Heart left ventricle (tissue), 16 donors: ENCODE measurements around the gene NOP56. TPM values are rescaled to one million over a fixed set of nuclear protein-coding genes. Genes with fewer than 3 reads are reported as not detected.

Experiments used
- ATAC-seq, 4 donors: fragments of 200-7000 bp; cut with Tn5 transposase; one replicate each; pipeline ENCODE4 v1.9.1; 2020 to 2022; ENCODE audit warnings: moderate library complexity in 4 of 4, mild to moderate bottlenecking in 3 of 4, moderate number of reproducible peaks in 1 of 4
- DNase-seq, 5 donors: peaks; one replicate each; pipeline ENCODE4 v3.0.0-alpha.2; 2020
- H3K27ac ChIP-seq, 12 donors: fragments of 200-600 bp; sonication (generic) in 4 of 12; one replicate each; pipeline versions ENCODE4 v1.5.0 to v1.8.0; 2016 to 2022; ENCODE audit warnings: mild to moderate bottlenecking in 2 of 12
- H3K27me3 ChIP-seq, 9 donors: fragments of 200-600 bp; sonication (generic) in 2 of 9; one replicate each; pipeline versions ENCODE4 v1.5.1 to v1.8.0; 2016 to 2022; ENCODE audit warnings: mild to moderate bottlenecking in 3 of 9
- H3K36me3 ChIP-seq, 9 donors: fragments of 200-600 bp; sonication (generic) in 2 of 9; one replicate each; pipeline versions ENCODE4 v1.5.0 to v1.8.0; 2018 to 2022; ENCODE audit warnings: mild to moderate bottlenecking in 2 of 9
- H3K4me1 ChIP-seq, 12 donors: fragments of 200-600 bp; sonication (generic) in 4 of 12; one replicate each; pipeline versions ENCODE4 v1.5.0 to v1.8.0; 2016 to 2022; ENCODE audit warnings: mild to moderate bottlenecking in 3 of 12
- H3K4me3 ChIP-seq, 12 donors: fragments of 200-600 bp; sonication (generic) in 4 of 12; one replicate each; pipeline versions ENCODE4 v1.5.0 to v1.8.0; 2017 to 2022; ENCODE audit warnings: mild to moderate bottlenecking in 9 of 12, moderate library complexity in 4 of 12
- H3K9me3 ChIP-seq, 12 donors: fragments of 200-600 bp; sonication (generic) in 4 of 12; one replicate each; pipeline versions ENCODE4 v1.5.0 to v1.8.0; 2016 to 2022; ENCODE audit warnings: mild to moderate bottlenecking in 1 of 12
- CTCF ChIP-seq, 12 donors: fragments of 200-600 bp; sonication (generic) in 4 of 12; IDR thresholded peaks; one replicate each; pipeline versions ENCODE4 v1.5.0 to v1.8.0; 2018 to 2022; ENCODE audit warnings: antibody characterized with exemption in 12 of 12, mild to moderate bottlenecking in 5 of 12
- POLR2A ChIP-seq, 2 donors: fragments of 450-650 bp; IDR thresholded peaks; one replicate each; pipeline ENCODE4 v1.6.1; 2017; ENCODE audit warnings: antibody characterized with exemption in 2 of 2, mild to moderate bottlenecking in 2 of 2, moderate library complexity in 2 of 2
- WGBS, 4 donors: extraction: QIAGEN DNeasy Blood & Tissue Kit in 2 of 4; methylation state at CpG; one replicate each; pipeline versions ENCODE4 v1.1.5 to v1.1.7; 2013 to 2018; 5-methylcytosine and 5-hydroxymethylcytosine counted together
- intact Hi-C, 10 donors: fragments of 100-400 bp; cut with DNase I; formaldehyde crosslinking; loops; one replicate each; pipeline versions ENCODE4 v1.11.1 to v1.14.2; 2022
- polyA plus RNA-seq, 2 donors: library from polyadenylated mRNA; stranded (reverse); fragments of 200-250 nt; gene quantifications; one replicate each; pipeline ENCODE4 v1.2.3, GENCODE V29; 2013
- total RNA-seq, 9 donors: library from RNA; depleted of rRNA in 2 of 9; stranded (reverse); fragments of >200 nt in 2 of 9; fragmentation: NEBNext Ultra II Directional in 3 of 9; extraction: Animal tissue kit (Norgen Biotek cat#: 25700) in 3 of 9; gene quantifications; one replicate each; pipeline versions ENCODE4 v1.1.0 to v1.2.4, GENCODE V29; 2016 to 2023
- donor health status: ischemic (EF 13 %, LVEDD 7.1; RV severe dilation, severe dysfunction).
- donor health status: healthy with polysubstance abuse.
- donor health status: DM: no; HTN: yes; CAD: no.
- donor health status: DM: no; HTN: no; CAD: no.
- donor health status: ischemic (EF 25% LVEDD 6.9; RV normal size, moderate dysfunction).
- donor health status: ischemic (EF 25% LVEDD 5.7; RV mildly dilated, moderate dysfunction).
- donor health status: healthy.
- donor health status: DM: yes; HTN: yes; CAD: no.
- donor health status: ischemic (EF 35%, LVEDD 5.7; RV mildly dilated, moderate dysfunction).
- donor health status: nonischemic (EF 11% LVEDD 7.7; RV severe dilation, severe dysfunction).
- donor health status: DM: yes; HTN: yes; CAD: no.
- donor health status: PGD.
- donor health status: ischemic (EF 29% LVEDD 5.4; RV normal size, mild dysfunction).
- donor health status: nonischemic (EF 23%, LVEDD 6.1; RV moderate dilation, normal function).

Gene NOP56
- total and polyA plus RNA-seq, 11 donors: 24.6 to 78.8 (median 51.0) TPM

GRCh38 chr20:2640260-2640659 is 12.2 kb upstream of the NOP56 start:
- H3K27me3 ChIP-seq: peaks cover 0 to 6% (median 0%) of the 10 kb centered on the region in 9 donors
- H3K4me3 ChIP-seq: no peak overlapping the region
- H3K36me3 ChIP-seq: no peaks in the 10 kb centered on the region
- H3K27ac ChIP-seq: no peak overlapping the region
- no peaks in the 10 kb centered on the region for H3K9me3 ChIP-seq
- no peaks in the 10 kb centered on the region for H3K4me1 ChIP-seq
- 0 to 64% (median 47%) methylated on average over 1 of the region's 1 CpG for WGBS, 4 donors
- intact Hi-C loops: loop anchor here in 4 of 10 donors (5.0 to 10.0 kb wide), 2 partner anchors 113 to 115 kb away; no protein-coding TSS in a partner anchor
- DNase-seq (no peak), ATAC-seq (no peak)
- TF ChIP-seq CTCF (IDR thresholded peaks at IDR 0.05): no peak
- TF ChIP-seq POLR2A (IDR thresholded peaks at IDR 0.05): no peak

- Histone ChIP-seq H3K4me1 (no peaks in the 10 kb centered on the region), H3K27ac (no peak overlapping the region), H3K9me3 (no peaks in the 10 kb centered on the region), H3K36me3 (no peaks in the 10 kb centered on the region), H3K27me3 (no peaks in the 10 kb centered on the region), H3K4me3 (no peak overlapping the region)
- WGBS, 4 donors: 82 to 86% (median 85%) methylated on average over 9 of the region's 9 CpGs
- ATAC-seq (no peak), DNase-seq (no peak)
- intact Hi-C loops: loop anchor here in 4 of 10 donors (5.0 to 10.0 kb wide), 2 partner anchors 114 to 116 kb away; no protein-coding TSS in a partner anchor
- TF ChIP-seq CTCF (IDR thresholded peaks at IDR 0.05) (no peak), POLR2A (IDR thresholded peaks at IDR 0.05) (no peak)
Measured at GRCh38 chr20:2640899-2641298, 11.5 kb upstream of the NOP56 start.

GRCh38 chr20:2643708-2644107 is 8.7 kb upstream of the NOP56 start:
- H3K4me3 ChIP-seq: no peak overlapping the region
- intact Hi-C loops: loop anchor here in 5 of 10 donors (2.0 to 10.0 kb wide), 3 partner anchors 116 to 119 kb away; no protein-coding TSS in a partner anchor
- ATAC-seq: no peak
- no peak overlapping the region for H3K27ac ChIP-seq
- H3K9me3 ChIP-seq: no peaks in the 10 kb centered on the region
- DNase-seq: no peak
- peaks cover 0 to 3% (median 0%) of the 10 kb centered on the region in 12 donors for H3K4me1 ChIP-seq
- H3K27me3 ChIP-seq: no peaks in the 10 kb centered on the region
- no peaks in the 10 kb centered on the region for H3K36me3 ChIP-seq
- 33 to 96% (median 69%) methylated on average over 1 of the region's 1 CpG for WGBS, 4 donors
- TF ChIP-seq CTCF (IDR thresholded peaks at IDR 0.05) (no peak), POLR2A (IDR thresholded peaks at IDR 0.05) (no peak)

- DNase-seq: peak in 2 of 5 donors; percentile 52 to 55
- no peak for TF ChIP-seq CTCF (IDR thresholded peaks at IDR 0.05)
- TF ChIP-seq POLR2A (IDR thresholded peaks at IDR 0.05): no peak
- Histone ChIP-seq H3K9me3 (no peaks in the 10 kb centered on the region), H3K27ac (peak overlapping the region; percentile 74 to 98 (median 93)), H3K4me3 (peak overlapping the region; percentile 71 to 99 (median 90)), H3K36me3 (peaks cover 0 to 44% (median 41%) of the 10 kb centered on the region in 9 donors), H3K27me3 (no peaks in the 10 kb centered on the region), H3K4me1 (peaks cover 4 to 28% (median 20%) of the 10 kb centered on the region in 12 donors)
- WGBS, 4 donors: 1% methylated on average over 24 to 56 of the region's 56 CpGs
- ATAC-seq: peak; percentile 7 to 78 (median 66)
- intact Hi-C loops: loop anchor here in 1 of 10 donors (5.0 kb wide), 1 partner anchor 131 kb away; no protein-coding TSS in a partner anchor
Measured at GRCh38 chr20:2652724-2653555, 508 bp downstream of the NOP56 start.
